Keratinocyte (primary cell): ENCODE results near the gene FAM90A26. TPM values are rescaled to one million over a fixed set of nuclear protein-coding genes. Genes with fewer than 3 reads are reported as not detected.
"Not testable (repeated sequence)": the region's sequence is repeated elsewhere in the genome, so short reads cannot be mapped to it uniquely, and the experiment has no call there.

Source experiments
- DNase-seq: peaks from one replicate; pipeline ENCODE4 v3.0.0-alpha.2; 2011; ENCODE audit warnings: low read depth, missing footprints, low spot score
- FAIRE-seq: peaks from 2 replicates; lab custom pipeline; 2011; peaks lifted over from hg19 to GRCh38; lab: Jason Lieb, UNC
- H2AFZ ChIP-seq: 2 replicates; pipeline ENCODE4 v1.6.0; 2012; ENCODE audit warnings: low read length, control low read depth, inconsistent platforms; ENCODE audit not compliant: control insufficient read depth
- H3K27ac ChIP-seq: 2 replicates; pipeline ENCODE4 v1.5.1; 2011; ENCODE audit warnings: low read length; ENCODE audit not compliant: control insufficient read depth, insufficient read depth
- H3K27me3 ChIP-seq: 3 replicates; pipeline ENCODE4 v1.6.0; 2011; ENCODE audit warnings: low read length; ENCODE audit not compliant: control insufficient read depth, insufficient read depth; ENCODE audit errors: extremely low read depth
- H3K36me3 ChIP-seq, 2 experiments: 2 replicates in 1 of 2; 3 replicates in 1 of 2; pipeline ENCODE4 v1.5.1; 2011; ENCODE audit warnings: low read length in 2 of 2, mild to moderate bottlenecking in 1 of 2; ENCODE audit not compliant: control insufficient read depth in 2 of 2, insufficient read depth in 2 of 2; ENCODE audit errors: extremely low read depth in 1 of 2
- H3K4me1 ChIP-seq: 3 replicates; pipeline ENCODE4 v1.5.1; 2011; ENCODE audit warnings: low read length; ENCODE audit not compliant: control insufficient read depth, insufficient read depth; ENCODE audit errors: extremely low read depth
- H3K4me2 ChIP-seq: 3 replicates; pipeline ENCODE4 v1.6.0; 2011; ENCODE audit warnings: low read depth, low read length; ENCODE audit not compliant: control insufficient read depth, insufficient read depth; ENCODE audit errors: extremely low read depth
- H3K4me3 ChIP-seq, 3 experiments: fragments of 200-600 bp in 1 of 3; sonication (generic) in 1 of 3; 2 replicates in 2 of 3; 3 replicates in 1 of 3; pipeline ENCODE4 v1.5.1; 2011 to 2016; ENCODE audit warnings: low read length in 3 of 3, mild to moderate bottlenecking in 3 of 3, control low read depth in 2 of 3, inconsistent platforms in 1 of 3, low read depth in 1 of 3, mixed read lengths in 1 of 3, mixed run types in 1 of 3, moderate library complexity in 1 of 3; ENCODE audit not compliant: control insufficient read depth in 2 of 3, insufficient read depth in 2 of 3; ENCODE audit errors: extremely low read depth in 1 of 3
- H3K79me2 ChIP-seq: 2 replicates; pipeline ENCODE4 v1.6.0; 2012; ENCODE audit warnings: low read length; ENCODE audit not compliant: control insufficient read depth, insufficient read depth
- H3K9ac ChIP-seq: 3 replicates; pipeline ENCODE4 v1.6.0; 2011; ENCODE audit warnings: low read length; ENCODE audit not compliant: control insufficient read depth, insufficient read depth; ENCODE audit errors: extremely low read depth
- H3K9me1 ChIP-seq: 3 replicates; pipeline ENCODE4 v1.6.0; 2011; ENCODE audit warnings: low read length; ENCODE audit not compliant: control insufficient read depth, insufficient read depth; ENCODE audit errors: extremely low read depth
- H3K9me3 ChIP-seq: 2 replicates; pipeline ENCODE4 v1.5.1; 2012; ENCODE audit warnings: low read depth, low read length; ENCODE audit not compliant: control insufficient read depth
- H4K20me1 ChIP-seq: 3 replicates; pipeline ENCODE4 v1.6.0; 2011; ENCODE audit warnings: low read length; ENCODE audit not compliant: control insufficient read depth, insufficient read depth; ENCODE audit errors: extremely low read depth
- dilution Hi-C: fragments of 300-500 bp; cut with MboI; formaldehyde crosslinking; loops from one replicate; pipeline ENCODE4 v1.7.0; 2020; ENCODE audit warnings: low sequenced_read_pairs; ENCODE audit not compliant: extremely low pct_ligation_motif_present
- polyA plus RNA-seq, 5 experiments: library from polyadenylated mRNA; depleted of rRNA in 3 of 5; stranded (reverse) in 3 of 5; stranded (forward) in 1 of 5; unstranded in 1 of 5; fragments of >200 nt; gene quantifications; 1 replicate in 1 of 5; 2 replicates in 3 of 5; 3 replicates in 1 of 5; pipeline versions ENCODE4 v1.2.1 to v1.2.3, GENCODE V29; 2011 to 2012; ENCODE audit warnings: missing spikeins in 2 of 5, low read depth in 1 of 5, low replicate concordance in 1 of 5

The FAM90A26 gene
- polyA plus RNA-seq, 1 donor (not counting 4 experiments of a cell fraction or from before 2014, with no cell fraction given): not detected

GRCh38 chr4:9215105-9215504 is 44.9 kb downstream of the FAM90A26 start, which contains the start of gene USP17L11:
Gene USP17L11, plus strand, starts transcription at chr4:9215405. Its CDS starts 0 bp downstream, at chr4:9215405.
- H3K27me3 ChIP-seq, H3K4me2 ChIP-seq, dilution Hi-C loops, H3K79me2 ChIP-seq, DNase-seq, H3K9ac ChIP-seq, H2AFZ ChIP-seq, H3K36me3 ChIP-seq, FAIRE-seq, H4K20me1 ChIP-seq, H3K9me3 ChIP-seq, H3K4me3 ChIP-seq, H3K27ac ChIP-seq, H3K4me1 ChIP-seq, H3K9me1 ChIP-seq: not testable (repeated sequence)

DNA sequence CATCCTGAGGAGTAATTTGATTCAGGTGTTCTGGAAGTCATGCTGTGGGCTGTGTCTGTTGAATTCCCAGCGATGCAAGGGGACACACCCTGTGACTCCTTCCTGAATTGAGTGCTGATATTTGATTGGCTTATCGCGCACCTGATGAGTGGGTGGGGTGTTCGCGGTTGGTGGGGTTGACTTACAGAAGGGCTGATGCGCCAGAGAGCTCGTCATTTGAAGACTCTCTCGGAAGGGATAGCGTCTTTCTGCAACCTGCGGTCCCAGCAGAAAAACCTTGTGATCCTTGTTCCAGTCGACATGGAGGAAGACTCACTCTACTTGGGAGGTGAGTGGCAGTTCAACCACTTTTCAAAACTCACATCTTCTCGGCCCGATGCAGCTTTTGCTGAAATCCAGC is 49.6 kb downstream of the FAM90A26 start, which contains the start of gene USP17L12:
Gene USP17L12 (plus strand): TSS at position 301 of the 400 bp plus-strand sequence. CDS start 0 bp downstream, at position 301.
- H3K4me3 ChIP-seq, H2AFZ ChIP-seq, H3K9me3 ChIP-seq, H3K79me2 ChIP-seq, H4K20me1 ChIP-seq, H3K9ac ChIP-seq, H3K4me2 ChIP-seq, H3K27ac ChIP-seq, FAIRE-seq, DNase-seq, H3K36me3 ChIP-seq, H3K27me3 ChIP-seq, H3K4me1 ChIP-seq, dilution Hi-C loops, H3K9me1 ChIP-seq: not testable (repeated sequence)

DNA sequence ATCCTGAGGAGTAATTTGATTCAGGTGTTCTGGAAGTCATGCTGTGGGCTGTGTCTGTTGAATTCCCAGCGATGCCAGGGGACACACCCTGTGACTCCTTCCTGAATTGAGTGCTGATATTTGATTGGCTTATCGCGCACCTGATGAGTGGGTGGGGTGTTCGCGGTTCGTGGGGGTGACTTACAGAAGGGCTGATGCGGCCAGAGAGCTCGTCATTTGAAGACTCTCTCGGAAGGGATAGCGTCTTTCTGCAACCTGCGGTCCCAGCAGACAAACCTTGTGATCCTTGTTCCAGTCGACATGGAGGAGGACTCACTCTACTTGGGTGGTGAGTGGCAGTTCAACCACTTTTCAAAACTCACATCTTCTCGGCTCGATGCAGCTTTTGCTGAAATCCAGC is 54.4 kb downstream of the FAM90A26 start, which contains the start of gene USP17L13:
Gene USP17L13 (plus strand): TSS at position 301 of the 400 bp plus-strand sequence. CDS start 0 bp downstream, at position 301.
- H3K9me3 ChIP-seq, H2AFZ ChIP-seq, H3K9me1 ChIP-seq, H3K36me3 ChIP-seq, DNase-seq, H3K4me1 ChIP-seq, FAIRE-seq, H3K4me3 ChIP-seq, H3K79me2 ChIP-seq, dilution Hi-C loops, H3K4me2 ChIP-seq, H4K20me1 ChIP-seq, H3K27me3 ChIP-seq, H3K9ac ChIP-seq, H3K27ac ChIP-seq: not testable (repeated sequence)

Other genes with a start within 250 kb of the FAM90A26 start
- gene USP17L10, start 40.2 kb downstream of the FAM90A26 start, polyA plus RNA-seq: not detected in 3 replicates
- gene USP17L11, start 45.0 kb downstream of the FAM90A26 start, polyA plus RNA-seq: not detected in 3 replicates
- not detected in 3 replicates for gene USP17L12, start 49.7 kb downstream of the FAM90A26 start, polyA plus RNA-seq
- gene USP17L13, start 54.5 kb downstream of the FAM90A26 start, polyA plus RNA-seq: not detected in 3 replicates
- gene USP17L15, start 64.0 kb downstream of the FAM90A26 start, polyA plus RNA-seq: not detected in 3 replicates
- gene USP17L17, start 73.5 kb downstream of the FAM90A26 start, polyA plus RNA-seq: not detected in 3 replicates
- not detected in 3 replicates for gene USP17L18, start 78.2 kb downstream of the FAM90A26 start, polyA plus RNA-seq
- gene USP17L19, start 83.0 kb downstream of the FAM90A26 start, polyA plus RNA-seq: not detected in 3 replicates
- not detected in 3 replicates for gene USP17L20, start 87.7 kb downstream of the FAM90A26 start, polyA plus RNA-seq
- gene USP17L21, start 92.5 kb downstream of the FAM90A26 start, polyA plus RNA-seq: not detected in 3 replicates
- gene USP17L22, start 97.2 kb downstream of the FAM90A26 start, polyA plus RNA-seq: not detected in 3 replicates
- gene USP17L24, start 154.8 kb downstream of the FAM90A26 start, polyA plus RNA-seq: not detected in 3 replicates
- not detected in 3 replicates for gene USP17L25, start 159.5 kb downstream of the FAM90A26 start, polyA plus RNA-seq
- not detected in 3 replicates for gene USP17L26, start 164.2 kb downstream of the FAM90A26 start, polyA plus RNA-seq
- gene USP17L5, start 169.0 kb downstream of the FAM90A26 start, polyA plus RNA-seq: not detected in 3 replicates
- not detected in 3 replicates for gene USP17L27, start 173.7 kb downstream of the FAM90A26 start, polyA plus RNA-seq
- not detected in 3 replicates for gene USP17L28, start 178.5 kb downstream of the FAM90A26 start, polyA plus RNA-seq
- gene USP17L29, start 183.2 kb downstream of the FAM90A26 start, polyA plus RNA-seq: not detected in 3 replicates
- not detected in 3 replicates for gene USP17L30, start 192.7 kb downstream of the FAM90A26 start, polyA plus RNA-seq